Endothelial cell of umbilical vein (primary cell): ENCODE results near the gene PLPP1. TPM values are rescaled to one million over a fixed set of nuclear protein-coding genes. Genes with fewer than 3 reads are reported as not detected.

Source experiments
- BruUV-seq: library from RNA; stranded (reverse); fragments of 400-500 nt; replicated peaks from 2 replicates; lab custom pipeline; 2021; lab: Mats Ljungman, UMichigan
- CTCF ChIA-PET: fragments of 300-600, 350-600 bp; sonication (Branson Sonifier 250); formaldehyde crosslinking; loops from one replicate; lab custom pipeline; 2021; ENCODE audit warnings: antibody characterized with exemption, inconsistent platforms; lab: Charles Lee
- POLR2A ChIA-PET: fragments of 300-600, 350-600 bp; sonication (Branson Sonifier 250); formaldehyde crosslinking; loops from one replicate; lab custom pipeline; 2021; ENCODE audit warnings: antibody characterized with exemption, inconsistent platforms; lab: Charles Lee
- DNase-seq: peaks from one replicate; pipeline ENCODE4 v3.0.0-alpha.2; 2011; ENCODE audit warnings: low read depth, low spot score
- FAIRE-seq: peaks from 2 replicates; lab custom pipeline; 2011; peaks lifted over from hg19 to GRCh38; lab: Jason Lieb, UNC
- H2AFZ ChIP-seq: 2 replicates; pipeline ENCODE4 v1.6.0; 2012; ENCODE audit warnings: low read depth, low read length, control low read depth, inconsistent platforms
- H3K27ac ChIP-seq: 2 replicates; pipeline ENCODE4 v1.5.1; 2011; ENCODE audit warnings: low read depth, mild to moderate bottlenecking, control low read depth, low read length, moderate library complexity; ENCODE audit not compliant: insufficient read depth
- H3K27me3 ChIP-seq, 2 experiments: 2 replicates each; pipeline versions ENCODE4 v1.6.0 to v1.6.1; 2011; ENCODE audit warnings: low read length in 2 of 2, mixed read lengths in 1 of 2; ENCODE audit not compliant: control insufficient read depth in 2 of 2, insufficient read depth in 2 of 2
- H3K36me3 ChIP-seq, 2 experiments: 2 replicates in 1 of 2; 3 replicates in 1 of 2; pipeline ENCODE4 v1.5.1; 2011; ENCODE audit warnings: low read length in 2 of 2, mild to moderate bottlenecking in 1 of 2, moderate library complexity in 1 of 2; ENCODE audit not compliant: control insufficient read depth in 2 of 2, insufficient read depth in 2 of 2; ENCODE audit errors: extremely low read depth in 1 of 2
- H3K4me1 ChIP-seq: 3 replicates; pipeline ENCODE4 v1.5.1; 2011; ENCODE audit warnings: mild to moderate bottlenecking, low read length; ENCODE audit not compliant: control insufficient read depth, insufficient read depth; ENCODE audit errors: extremely low read depth
- H3K4me2 ChIP-seq: 2 replicates; pipeline ENCODE4 v1.6.1; 2011; ENCODE audit warnings: low read length, control low read depth, mixed read lengths; ENCODE audit not compliant: insufficient read depth
- H3K4me3 ChIP-seq, 3 experiments: fragments of 200-600 bp in 1 of 3; sonication (generic), shearing (Covaris generic) in 1 of 3; replicated peaks in 1 of 3; 2 replicates each; pipeline ENCODE4 v1.5.1; 2011 to 2016; ENCODE audit warnings: control low read depth in 3 of 3, low read length in 3 of 3, mild to moderate bottlenecking in 2 of 3, inconsistent platforms in 1 of 3, low read depth in 1 of 3, moderate library complexity in 1 of 3; ENCODE audit not compliant: insufficient read depth in 1 of 3
- H3K79me2 ChIP-seq: 2 replicates; pipeline ENCODE4 v1.6.0; 2012; ENCODE audit warnings: low read length, inconsistent platforms; ENCODE audit not compliant: control insufficient read depth, insufficient read depth
- H3K9ac ChIP-seq: replicated peaks from 2 replicates; pipeline ENCODE3; 2011; ENCODE audit warnings: low read length, control low read depth; ENCODE audit not compliant: insufficient read depth; ENCODE audit errors: extremely low read depth
- H3K9me1 ChIP-seq: replicated peaks from 3 replicates; pipeline ENCODE4 v1.6.0; 2011; ENCODE audit warnings: mild to moderate bottlenecking, low read length; ENCODE audit not compliant: control insufficient read depth, insufficient read depth; ENCODE audit errors: extremely low read depth
- H3K9me3 ChIP-seq: replicated peaks from 2 replicates; pipeline ENCODE4 v1.5.1; 2012; ENCODE audit warnings: low read length, inconsistent platforms; ENCODE audit not compliant: control insufficient read depth, insufficient read depth
- H4K20me1 ChIP-seq: replicated peaks from 2 replicates; pipeline ENCODE3; 2011; ENCODE audit warnings: mild to moderate bottlenecking, low read length; ENCODE audit not compliant: control insufficient read depth, insufficient read depth; ENCODE audit errors: extremely low read depth
- CTCF ChIP-seq, 2 donors: IDR thresholded peaks; 1 replicate in 1 of 2; 2 replicates in 1 of 2; pipeline ENCODE4 v1.5.1; 2011; ENCODE audit warnings: low read length in 2 of 2, mild to moderate bottlenecking in 2 of 2, moderate library complexity in 2 of 2, control low read depth in 1 of 2, inconsistent platforms in 1 of 2, low read depth in 1 of 2; ENCODE audit not compliant: insufficient read depth in 1 of 2; ENCODE audit errors: extremely low read depth in 1 of 2
- EZH2 ChIP-seq: IDR thresholded peaks from 2 replicates; pipeline ENCODE4 v1.6.1; 2012; ENCODE audit warnings: borderline replicate concordance, low read depth, mild to moderate bottlenecking, moderate library complexity, low read length, inconsistent platforms; ENCODE audit not compliant: severe bottlenecking
- FOS ChIP-seq: IDR thresholded peaks from 2 replicates; pipeline ENCODE4 v1.6.1; 2011; ENCODE audit warnings: mild to moderate bottlenecking, low read length, moderate library complexity, borderline replicate concordance; ENCODE audit not compliant: insufficient read depth
- GATA2 ChIP-seq: IDR thresholded peaks from 2 replicates; pipeline ENCODE4 v1.7.0; 2011; ENCODE audit warnings: low read depth, mild to moderate bottlenecking, moderate library complexity, mixed read lengths, low read length; ENCODE audit not compliant: insufficient read length, insufficient read depth
- JUN ChIP-seq: IDR thresholded peaks from 2 replicates; pipeline ENCODE4 v1.6.1; 2011; ENCODE audit warnings: borderline replicate concordance, low read depth; ENCODE audit not compliant: insufficient read length, insufficient read depth
- MAX ChIP-seq: IDR thresholded peaks from 2 replicates; pipeline ENCODE4 v1.6.1; 2011; ENCODE audit not compliant: insufficient read depth, insufficient read length
- MYC ChIP-seq: IDR thresholded peaks from one replicate; pipeline ENCODE4 v1.6.1; 2011; ENCODE audit warnings: mild to moderate bottlenecking, low read depth, low read length
- POLR2A ChIP-seq: IDR thresholded peaks from 2 replicates; pipeline ENCODE4 v1.6.1; 2012; ENCODE audit warnings: low read depth, mild to moderate bottlenecking, control low read depth, low read length
- POLR2AphosphoS5 ChIP-seq: IDR thresholded peaks from 2 replicates; pipeline ENCODE4 v1.6.1; 2012; ENCODE audit warnings: low read depth, mild to moderate bottlenecking, control low read depth, low read length, moderate library complexity; ENCODE audit not compliant: insufficient read depth
- dilution Hi-C: fragments of 300-500 bp; cut with MboI; formaldehyde crosslinking; loops from one replicate; pipeline ENCODE4 v1.15.0; 2019; ENCODE audit warnings: low sequenced_read_pairs; ENCODE audit not compliant: extremely low pct_ligation_motif_present
- intact Hi-C: fragments of 100-400 bp; cut with micrococcal nuclease; formaldehyde crosslinking; loops from one replicate; pipeline ENCODE4 v1.10.0; 2022
- polyA plus RNA-seq, 4 experiments: library from polyadenylated mRNA; depleted of rRNA in 3 of 4; stranded (reverse) in 3 of 4; unstranded in 1 of 4; fragments of >200 nt; gene quantifications; 2 replicates each; pipeline versions ENCODE4 v1.2.1 to v1.2.3, GENCODE V29; 2011 to 2012; ENCODE audit warnings: missing spikeins in 1 of 4
- total RNA-seq: library from RNA; stranded (reverse); gene quantifications from 2 replicates; pipeline ENCODE4 v1.2.3, GENCODE V29; 2021

PLPP1 gene
- total and polyA plus RNA-seq, 2 donors (not counting 3 experiments of a cell fraction or from before 2014, with no cell fraction given), result 14.3 to 25.9 TPM

GRCh38 chr5:55510523-55510880 is 24.3 kb downstream of the PLPP1 start:
- BruUV-seq, result no TSS peak
- FAIRE-seq, result no peak
- POLR2A ChIA-PET, result no interaction called here
- no peak overlapping the region for H3K27ac ChIP-seq
- DNase-seq, result no peak
- no peaks in the 10 kb centered on the region for H3K79me2 ChIP-seq
- H3K4me3 ChIP-seq, result no peak overlapping the region
- TF ChIP-seq GATA2 (no peak), JUN (no peak), EZH2 (no peak), CTCF (IDR thresholded peaks at IDR 0.05; ENCODE audit: extremely low read depth in 1 of 2, insufficient read depth in 1 of 2, low read depth in 1 of 2, low read length in 2 of 2) (no peak), POLR2A (no peak), FOS (no peak), POLR2AphosphoS5 (no peak), MYC (no peak), MAX (no peak)
- no peaks in the 10 kb centered on the region for H4K20me1 ChIP-seq
- H3K9me1 ChIP-seq, result no peaks in the 10 kb centered on the region
- dilution Hi-C loops (no loop called here), intact Hi-C loops (no loop called here)
- no peaks in the 10 kb centered on the region for H3K36me3 ChIP-seq
- CTCF ChIA-PET, result no interaction called here
- H3K4me2 ChIP-seq, result no peak overlapping the region
- no peak overlapping the region for H2AFZ ChIP-seq
- no peaks in the 10 kb centered on the region for H3K4me1 ChIP-seq
- no peaks in the 10 kb centered on the region for H3K27me3 ChIP-seq
- no peaks in the 10 kb centered on the region for H3K9me3 ChIP-seq
- no peak overlapping the region for H3K9ac ChIP-seq
